Gastroesophageal sphincter (tissue), 3 donors: ENCODE data around the gene ZNF480.

Experiments used
- CTCF ChIP-seq, 4 experiments: fragments of 200-600 bp in 2 of 4; fragments of 450-650 bp in 2 of 4; sonication (generic) in 1 of 4; IDR thresholded peaks; one replicate each; pipeline ENCODE4 v1.5.1; 2017 to 2019; ENCODE audit warnings: antibody characterized with exemption in 4 of 4, mild to moderate bottlenecking in 2 of 4, moderate library complexity in 2 of 4
- POLR2A ChIP-seq, 2 donors: fragments of 450-650 bp; IDR thresholded peaks; one replicate each; pipeline ENCODE4 v1.6.1; 2017; ENCODE audit warnings: antibody characterized with exemption in 2 of 2, mild to moderate bottlenecking in 2 of 2, moderate library complexity in 1 of 2

GRCh38 chr19:52307275-52307674 is 10.3 kb downstream of the ZNF480 start:
- TF ChIP-seq POLR2A (IDR thresholded peaks at IDR 0.05) (no peak), CTCF (IDR thresholded peaks at IDR 0.05) (no peak)
